GM18951 (cell line): ENCODE measurements around the gene MAPK8IP1.

ENCODE experiments used
- POLR2A ChIP-seq: IDR thresholded peaks from 4 replicates; pipeline ENCODE4 v1.6.1; 2011; ENCODE audit warnings: mild to moderate bottlenecking; ENCODE audit not compliant: insufficient read length, insufficient read depth; ENCODE audit errors: extremely low read depth
- in situ Hi-C: fragments of 300-500 bp; cut with MboI; formaldehyde crosslinking; loops from one replicate; pipeline ENCODE4 v1.12.0; 2022; ENCODE audit warnings: low sequenced_read_pairs, mixed read lengths, inconsistent platforms; ENCODE audit not compliant: unreplicated experiment

MAPK8IP1 gene

GRCh38 chr11:45872651-45873356 is 12.6 kb upstream of the MAPK8IP1 start:
- no peak for TF ChIP-seq POLR2A
- in situ Hi-C loops, result no loop called here

GRCh38 chr11:45876401-45876800 is 9.1 kb upstream of the MAPK8IP1 start:
- in situ Hi-C loops, result no loop called here
- no peak for TF ChIP-seq POLR2A

GRCh38 chr11:45877221-45877620 is 8.2 kb upstream of the MAPK8IP1 start:
- in situ Hi-C loops, result no loop called here
- no peak for TF ChIP-seq POLR2A

GRCh38 chr11:45877845-45878244 is 7.6 kb upstream of the MAPK8IP1 start:
- no peak for TF ChIP-seq POLR2A
- in situ Hi-C loops, result no loop called here

GRCh38 chr11:45879803-45880686 is 5.4 kb upstream of the MAPK8IP1 start:
- TF ChIP-seq POLR2A, result no peak
- in situ Hi-C loops, result no loop called here

GRCh38 chr11:45880772-45881570 is 4.5 kb upstream of the MAPK8IP1 start:
- no peak for TF ChIP-seq POLR2A
- in situ Hi-C loops, result no loop called here

GRCh38 chr11:45881708-45882368 is 3.6 kb upstream of the MAPK8IP1 start:
- no peak for TF ChIP-seq POLR2A
- in situ Hi-C loops, result no loop called here

GRCh38 chr11:45884596-45885185 is 760 bp upstream of the MAPK8IP1 start:
- TF ChIP-seq POLR2A, result no peak
- in situ Hi-C loops, result no loop called here

- in situ Hi-C loops, result no loop called here
- no peak for TF ChIP-seq POLR2A
Measured at GRCh38 chr11:45885921-45886721, 670 bp downstream of the MAPK8IP1 start.

- in situ Hi-C loops, result no loop called here
Measured at GRCh38 chr11:45886816-45887520, 1.5 kb downstream of the MAPK8IP1 start.

GRCh38 chr11:45887587-45887986 is 2.1 kb downstream of the MAPK8IP1 start:
- in situ Hi-C loops, result no loop called here
- TF ChIP-seq POLR2A, result no peak

More at GRCh38 chr11:45886816-45887520, 1.5 kb downstream of the MAPK8IP1 start:
- no peak for TF ChIP-seq POLR2A
